Measurements from ENCODE around the gene FBXO10.

FBXO10 gene

GRCh38 chr9:37499297-37499696 lies 76.9 kb downstream of the FBXO10 start:
- in situ Hi-C loops (cut with MboI; ENCODE audit: low sequenced_read_pairs, unreplicated experiment), result no loop called here
- no peak for DNase-seq (ENCODE audit: low spot score)
- no peak for TF ChIP-seq CTCF (IDR thresholded peaks at IDR 0.05; ENCODE audit: borderline replicate concordance, control extremely low read depth, extremely low read depth, insufficient read depth, missing control alignments)

GRCh38 chr9:37498457-37498856 lies 77.7 kb downstream of the FBXO10 start:
- in situ Hi-C loops (cut with MboI; ENCODE audit: low sequenced_read_pairs, unreplicated experiment), result no loop called here
- no peak for DNase-seq (ENCODE audit: low spot score)
- TF ChIP-seq CTCF (IDR thresholded peaks at IDR 0.05; ENCODE audit: borderline replicate concordance, control extremely low read depth, extremely low read depth, insufficient read depth, missing control alignments), result no peak

DNA sequence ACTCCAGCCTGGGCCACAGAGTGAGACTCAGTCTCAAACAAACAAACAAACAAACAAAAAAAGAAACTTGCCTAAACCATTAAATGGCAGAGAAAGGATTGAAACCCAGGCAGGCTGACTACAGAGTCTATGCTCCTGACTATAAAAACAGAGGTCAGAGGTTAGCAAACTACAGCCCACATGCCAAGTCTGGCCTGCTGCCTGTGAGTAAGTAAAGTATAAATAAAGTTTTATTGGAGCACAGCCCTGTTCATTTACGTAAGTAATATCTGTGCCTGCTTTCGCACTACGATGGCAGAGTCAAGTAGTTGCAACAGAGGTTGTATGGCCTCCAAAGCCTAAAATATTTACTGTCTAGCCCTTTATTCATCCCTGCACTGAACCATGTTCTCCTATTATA lies 78.9 kb downstream of the FBXO10 start:
- no peak for TF ChIP-seq CTCF (IDR thresholded peaks at IDR 0.05; ENCODE audit: borderline replicate concordance, control extremely low read depth, extremely low read depth, insufficient read depth, missing control alignments)
- no peak for DNase-seq (ENCODE audit: low spot score)
- in situ Hi-C loops (cut with MboI; ENCODE audit: low sequenced_read_pairs, unreplicated experiment), result no loop called here

DNA sequence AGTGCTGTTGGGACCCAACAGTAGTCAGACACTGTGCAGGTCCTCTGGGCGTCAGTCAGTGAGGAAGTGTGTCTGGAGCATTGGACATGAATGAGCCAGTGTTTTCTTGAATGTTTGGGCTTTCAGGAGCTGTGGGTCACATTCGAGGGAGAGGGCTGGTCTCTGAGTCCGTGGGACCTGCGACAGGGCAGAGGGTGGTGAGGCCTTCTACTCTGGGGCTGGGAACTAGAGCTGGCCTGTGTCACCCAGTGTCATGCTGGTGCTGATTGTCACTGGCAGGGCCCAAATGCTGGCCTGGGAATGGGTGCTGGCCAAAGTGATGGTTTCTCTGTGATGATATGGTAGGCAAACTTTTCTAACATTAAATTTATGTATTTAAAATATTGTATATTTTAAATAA lies 80.2 kb downstream of the FBXO10 start:
- TF ChIP-seq CTCF (IDR thresholded peaks at IDR 0.05; ENCODE audit: borderline replicate concordance, control extremely low read depth, extremely low read depth, insufficient read depth, missing control alignments), result no peak
- in situ Hi-C loops (cut with MboI; ENCODE audit: low sequenced_read_pairs, unreplicated experiment), result no loop called here
- DNase-seq (ENCODE audit: low spot score), result no peak

DNA sequence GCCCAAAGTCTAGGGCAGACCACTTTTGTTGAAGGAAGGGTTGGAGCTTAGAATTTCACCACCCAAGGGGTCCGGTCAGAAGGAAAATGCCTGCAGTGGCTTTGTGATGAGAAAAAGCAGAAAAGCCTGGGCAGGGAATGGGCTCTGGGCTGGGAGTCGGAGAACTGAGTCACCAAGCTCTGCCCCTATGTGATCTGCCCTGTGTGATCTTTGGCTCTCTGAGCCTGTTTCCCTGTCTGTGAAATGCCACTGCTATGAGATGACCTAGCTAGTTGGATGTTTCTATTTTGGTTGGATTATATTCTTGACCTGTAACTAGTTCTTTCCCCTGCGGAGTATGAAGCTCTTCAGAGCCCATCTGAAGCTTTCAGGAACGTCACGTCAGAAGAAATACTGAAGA lies 80.6 kb downstream of the FBXO10 start:
- no peak for TF ChIP-seq CTCF (IDR thresholded peaks at IDR 0.05; ENCODE audit: borderline replicate concordance, control extremely low read depth, extremely low read depth, insufficient read depth, missing control alignments)
- in situ Hi-C loops (cut with MboI; ENCODE audit: low sequenced_read_pairs, unreplicated experiment), result no loop called here
- DNase-seq (ENCODE audit: low spot score), result no peak

DNA sequence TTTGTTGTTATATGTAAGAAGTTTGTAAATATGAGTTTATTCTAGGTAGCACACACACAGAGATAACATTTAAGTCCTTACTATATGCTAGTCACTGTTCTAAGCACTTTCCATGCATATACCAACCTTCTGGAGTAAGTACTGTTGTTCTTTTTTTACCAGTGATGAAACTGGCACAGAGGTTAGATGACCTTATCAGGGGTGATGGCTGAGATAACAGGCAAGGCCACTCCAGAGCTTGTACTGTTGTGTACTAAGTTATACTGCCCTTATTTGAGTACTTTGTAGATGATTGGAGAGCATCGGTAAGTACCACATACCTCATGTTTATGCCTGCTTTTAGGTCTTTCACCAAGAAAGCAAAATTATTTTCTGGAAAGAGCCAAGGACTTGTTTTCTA lies 84.2 kb downstream of the FBXO10 start:
- DNase-seq (ENCODE audit: low spot score), result no peak
- no peak for TF ChIP-seq CTCF (IDR thresholded peaks at IDR 0.05; ENCODE audit: borderline replicate concordance, control extremely low read depth, extremely low read depth, insufficient read depth, missing control alignments)
- in situ Hi-C loops (cut with MboI; ENCODE audit: low sequenced_read_pairs, unreplicated experiment), result no loop called here
